Ishikawa (cell line): ENCODE measurements around the gene RAPGEF2.

Source experiments
- CEBPB ChIP-seq: IDR thresholded peaks from 2 replicates; pipeline ENCODE4 v1.6.1; 2012
- CREB1 ChIP-seq: IDR thresholded peaks from 2 replicates; pipeline ENCODE4 v1.6.1; 2012; ENCODE audit warnings: low read depth
- EGR1 ChIP-seq: IDR thresholded peaks from 2 replicates; pipeline ENCODE4 v1.6.1; 2012
- EP300 ChIP-seq: IDR thresholded peaks from 2 replicates; pipeline ENCODE4 v1.6.1; 2012; ENCODE audit warnings: borderline replicate concordance
- FOXM1 ChIP-seq: IDR thresholded peaks from 2 replicates; pipeline ENCODE4 v1.6.1; 2012; ENCODE audit warnings: low read depth, borderline replicate concordance
- RAD21 ChIP-seq: IDR thresholded peaks from 2 replicates; pipeline ENCODE4 v1.6.1; 2012; ENCODE audit warnings: low read depth
- REST ChIP-seq: IDR thresholded peaks from 2 replicates; pipeline ENCODE4 v1.6.1; 2012; ENCODE audit warnings: low read depth, mild to moderate bottlenecking
- TAF1 ChIP-seq: IDR thresholded peaks from 2 replicates; pipeline ENCODE4 v1.6.1; 2012; ENCODE audit warnings: low read depth, mild to moderate bottlenecking
- TCF12 ChIP-seq: IDR thresholded peaks from 2 replicates; pipeline ENCODE4 v1.6.1; 2012; ENCODE audit warnings: low read depth
- TEAD4 ChIP-seq: IDR thresholded peaks from 2 replicates; pipeline ENCODE4 v1.6.1; 2012
- USF1 ChIP-seq: IDR thresholded peaks from 2 replicates; pipeline ENCODE4 v1.6.1; 2012
- YY1 ChIP-seq: IDR thresholded peaks from 2 replicates; pipeline ENCODE4 v1.6.1; 2012; ENCODE audit warnings: low read depth
- ZBTB7A ChIP-seq: IDR thresholded peaks from 2 replicates; pipeline ENCODE4 v1.6.1; 2012; ENCODE audit warnings: low read depth

- TF ChIP-seq YY1 (no peak), REST (no peak), ZBTB7A (no peak), CEBPB (no peak), EGR1 (no peak), TEAD4 (no peak), EP300 (no peak), CREB1 (no peak), TAF1 (no peak), RAD21 (no peak), USF1 (no peak), FOXM1 (no peak), TCF12 (no peak)
Measured at GRCh38 chr4:159374749-159375530, 272.1 kb downstream of the RAPGEF2 start.
